GM12801 (cell line): ENCODE measurements around the gene TANGO2.

Source experiments
- CTCF ChIP-seq: IDR thresholded peaks from one replicate; pipeline ENCODE4 v1.5.1; 2011; ENCODE audit warnings: control low read depth; ENCODE audit not compliant: insufficient read length; ENCODE audit errors: extremely low read depth

The TANGO2 gene

GRCh38 chr22:20062043-20062765 lies 41.3 kb downstream of the TANGO2 start:
- TF ChIP-seq CTCF = no peak

GRCh38 chr22:20062766-20063083 lies 41.8 kb downstream of the TANGO2 start:
- TF ChIP-seq CTCF = no peak

GRCh38 chr22:20063271-20064139 lies 42.6 kb downstream of the TANGO2 start:
- TF ChIP-seq CTCF = no peak

GRCh38 chr22:20064140-20064480 lies 43.2 kb downstream of the TANGO2 start:
- TF ChIP-seq CTCF = no peak

GRCh38 chr22:20064545-20065262 lies 43.8 kb downstream of the TANGO2 start:
- no peak for TF ChIP-seq CTCF

- no peak for TF ChIP-seq CTCF
These were observed 45.1 kb downstream of the TANGO2 start for GRCh38 chr22:20065896-20066616.
